HCT116 (cell line): ENCODE results near the gene TMEM40. TPM values are rescaled to one million over a fixed set of nuclear protein-coding genes. Genes with fewer than 3 reads are reported as not detected.

ENCODE experiments used
- ATAC-seq: fragments of 200-7000 bp; cut with Tn5 transposase; 2 replicates; pipeline ENCODE4 v1.9.1; 2020; ENCODE audit warnings: mild to moderate bottlenecking, moderate library complexity
- BruUV-seq: library from RNA; stranded (reverse); fragments of 400-500 nt; replicated peaks from 2 replicates; lab custom pipeline; 2021; lab: Mats Ljungman, UMichigan
- CTCF ChIA-PET: fragments of 300-600 bp; sonication (Branson Sonifier 250); formaldehyde crosslinking; loops from one replicate; lab custom pipeline; 2021; ENCODE audit warnings: antibody characterized with exemption; lab: Charles Lee
- POLR2A ChIA-PET: fragments of 300-600, 350-600 bp; sonication (Branson Sonifier 250); formaldehyde crosslinking; loops from one replicate; lab custom pipeline; 2021; ENCODE audit warnings: antibody characterized with exemption; lab: Charles Lee
- RAD21 ChIA-PET, 2 experiments: fragments of 300-600 bp; sonication (Branson Sonifier 250); formaldehyde crosslinking; loops; one replicate each; lab custom pipeline; 2023; ENCODE audit warnings: low total read pairs in 2 of 2; ENCODE audit not compliant: uncharacterized antibody in 2 of 2, unreplicated experiment in 2 of 2, low non-redundant PET in 1 of 2; lab: Charles Lee
- DNase-seq: peaks from one replicate; pipeline ENCODE4 v3.0.0-alpha.2; 2010; ENCODE audit warnings: low read depth, low spot score
- H2AFZ ChIP-seq: fragments of 200-600 bp; shearing (Covaris generic), sonication (generic); 2 replicates; pipeline ENCODE4 v1.6.1; 2017; ENCODE audit warnings: low read depth, mixed run types, mixed read lengths, antibody characterized with exemption, low read length; ENCODE audit not compliant: poor library complexity, severe bottlenecking
- H3K27ac ChIP-seq: 2 replicates; pipeline ENCODE4 v1.5.1; 2012; ENCODE audit warnings: low read depth, low read length
- H3K27me3 ChIP-seq: fragments of 200-600 bp; sonication (generic); 2 replicates; pipeline ENCODE4 v1.6.1; 2016; ENCODE audit warnings: mixed run types, low read length, mixed read lengths; ENCODE audit not compliant: insufficient read depth
- H3K36me3 ChIP-seq, 2 experiments: fragments of 200-500 bp in 1 of 2; fragments of 200-600 bp in 1 of 2; sonication (Bioruptor generic) in 1 of 2; sonication (generic) in 1 of 2; 2 replicates each; pipeline versions ENCODE4 v1.5.1 to v1.6.1; 2014 to 2016; ENCODE audit warnings: low read length in 2 of 2, inconsistent platforms in 1 of 2, mixed read lengths in 1 of 2, mixed run types in 1 of 2; ENCODE audit not compliant: insufficient read depth in 2 of 2, control insufficient read depth in 1 of 2
- H3K4me1 ChIP-seq, 2 experiments: fragments of 200-600 bp in 1 of 2; sonication (generic) in 1 of 2; 2 replicates each; pipeline versions ENCODE4 v1.5.1 to v1.6.1; 2012 to 2017; ENCODE audit warnings: low read length in 2 of 2, inconsistent platforms in 1 of 2, mild to moderate bottlenecking in 1 of 2, mixed read lengths in 1 of 2, mixed run types in 1 of 2, moderate library complexity in 1 of 2; ENCODE audit not compliant: insufficient read depth in 2 of 2, control insufficient read depth in 1 of 2
- H3K4me2 ChIP-seq: fragments of 200-600 bp; sonication (generic); 2 replicates; pipeline ENCODE4 v1.6.1; 2017; ENCODE audit warnings: mixed run types, low read length, mixed read lengths
- H3K4me3 ChIP-seq, 2 experiments: fragments of 200-600 bp in 1 of 2; sonication (generic) in 1 of 2; replicated peaks in 1 of 2; 2 replicates each; pipeline ENCODE4 v1.5.1; 2011 to 2016; ENCODE audit warnings: low read length in 2 of 2, control low read depth in 1 of 2, low read depth in 1 of 2, mild to moderate bottlenecking in 1 of 2, mixed read lengths in 1 of 2, mixed run types in 1 of 2
- H3K79me2 ChIP-seq: fragments of 200-600 bp; sonication (generic); 2 replicates; pipeline ENCODE4 v1.6.1; 2017; ENCODE audit warnings: mild to moderate bottlenecking, mixed run types, low read length, moderate library complexity, mixed read lengths; ENCODE audit not compliant: insufficient read depth
- H3K9ac ChIP-seq: fragments of 200-600 bp; sonication (generic); 2 replicates; pipeline ENCODE4 v1.6.1; 2016; ENCODE audit warnings: low read length, mixed read lengths
- H3K9me2 ChIP-seq: fragments of 200-600 bp; sonication (generic), shearing (Covaris generic); 2 replicates; pipeline ENCODE4 v1.6.1; 2017; ENCODE audit warnings: mixed run types, mild to moderate bottlenecking, moderate library complexity; ENCODE audit not compliant: insufficient read depth
- H3K9me3 ChIP-seq, 2 experiments: fragments of 200-500 bp in 1 of 2; fragments of 200-600 bp in 1 of 2; sonication (Bioruptor generic) in 1 of 2; sonication (generic) in 1 of 2; 2 replicates each; pipeline ENCODE4 v1.6.1; 2014 to 2017; ENCODE audit warnings: low read length in 2 of 2, mixed read lengths in 2 of 2, inconsistent platforms in 1 of 2, low read depth in 1 of 2, mild to moderate bottlenecking in 1 of 2, mixed run types in 1 of 2, moderate library complexity in 1 of 2; ENCODE audit not compliant: control insufficient read depth in 1 of 2, insufficient read depth in 1 of 2
- H4K20me1 ChIP-seq: fragments of 200-600 bp; sonication (generic), shearing (Covaris generic); 2 replicates; pipeline ENCODE4 v1.6.1; 2017; ENCODE audit warnings: mixed run types, mild to moderate bottlenecking, moderate library complexity; ENCODE audit not compliant: insufficient read depth
- ATF3 ChIP-seq: IDR thresholded peaks from 2 replicates; pipeline ENCODE4 v1.6.1; 2012
- CBX3 ChIP-seq: IDR thresholded peaks from 2 replicates; pipeline ENCODE4 v1.6.1; 2012; ENCODE audit warnings: low read depth
- CTCF ChIP-seq, 3 experiments: fragments of 200-600 bp in 1 of 3; sonication (generic) in 1 of 3; IDR thresholded peaks in 2 of 3; conservative IDR thresholded peaks in 1 of 3; 2 replicates each; pipeline ENCODE4 v1.5.1; 2012 to 2017; ENCODE audit warnings: low read depth in 2 of 3, low read length in 2 of 3, antibody characterized with exemption in 1 of 3, borderline replicate concordance in 1 of 3, control low read depth in 1 of 3, mild to moderate bottlenecking in 1 of 3, mixed read lengths in 1 of 3, mixed run types in 1 of 3, moderate library complexity in 1 of 3; ENCODE audit not compliant: insufficient read depth in 1 of 3
- EGR1 ChIP-seq: IDR thresholded peaks from 2 replicates; pipeline ENCODE4 v1.6.1; 2012; ENCODE audit warnings: low read depth
- ELF1 ChIP-seq: IDR thresholded peaks from 2 replicates; pipeline ENCODE4 v1.6.1; 2012; ENCODE audit warnings: low read depth, borderline replicate concordance
- EZH2 ChIP-seq: fragments of 200-600 bp; sonication (generic); IDR thresholded peaks from 2 replicates; pipeline ENCODE4 v1.6.1; 2017; ENCODE audit warnings: antibody characterized with exemption, mixed run types
- EZH2phosphoT487 ChIP-seq: fragments of 200-600 bp; IDR thresholded peaks from 2 replicates; pipeline ENCODE4 v1.6.1; 2018; ENCODE audit warnings: antibody characterized with exemption, borderline replicate concordance
- FOSL1 ChIP-seq: IDR thresholded peaks from 2 replicates; pipeline ENCODE4 v1.6.1; 2012; ENCODE audit warnings: low read depth
- MAX ChIP-seq: IDR thresholded peaks from 2 replicates; pipeline ENCODE4 v1.6.1; 2012
- POLR2AphosphoS5 ChIP-seq: IDR thresholded peaks from 2 replicates; pipeline ENCODE4 v1.6.1; 2011; ENCODE audit warnings: mild to moderate bottlenecking, low read depth, low read length, moderate library complexity
- SIN3A ChIP-seq: IDR thresholded peaks from 2 replicates; pipeline ENCODE4 v1.6.1; 2012; ENCODE audit warnings: low read depth
- SP1 ChIP-seq: IDR thresholded peaks from 2 replicates; pipeline ENCODE4 v1.6.1; 2012; ENCODE audit warnings: low read depth
- SRF ChIP-seq: IDR thresholded peaks from 2 replicates; pipeline ENCODE4 v1.6.1; 2012; ENCODE audit warnings: low read depth
- TCF7L2 ChIP-seq: IDR thresholded peaks from 2 replicates; pipeline ENCODE4 v1.7.0; 2011; ENCODE audit warnings: borderline replicate concordance, inconsistent platforms; ENCODE audit not compliant: insufficient read depth, insufficient read length; ENCODE audit errors: extremely low read depth
- YY1 ChIP-seq: IDR thresholded peaks from 2 replicates; pipeline ENCODE4 v1.6.1; 2011; ENCODE audit warnings: low read length, low read depth, moderate library complexity, mild to moderate bottlenecking; ENCODE audit not compliant: insufficient replicate concordance; ENCODE audit errors: extremely low read depth
- ZFX ChIP-seq: fragments of 450-650 bp; IDR thresholded peaks from 2 replicates; pipeline ENCODE4 v1.6.1; 2017
- ZNF274 ChIP-seq: fragments of 200-500 bp; sonication (Bioruptor generic); IDR thresholded peaks from 2 replicates; pipeline ENCODE4 v1.6.1; 2014; ENCODE audit warnings: mild to moderate bottlenecking, low read depth, low read length, inconsistent platforms
- intact Hi-C: fragments of 100-400 bp; cut with micrococcal nuclease; formaldehyde crosslinking; loops from 2 replicates; pipeline ENCODE4 v1.10.0; 2022
- total RNA-seq: library from RNA; stranded (reverse); gene quantifications from one replicate; pipeline ENCODE4 v1.2.1, GENCODE V29; 2021; ENCODE audit not compliant: unreplicated experiment
- TF ChIP-seq, protein P1 (sequence below): IDR thresholded peaks from 2 replicates; pipeline ENCODE4 v1.6.1; 2012; ENCODE audit warnings: low read depth

The TMEM40 gene
- total RNA-seq, 1 experiment from 2014 or later: 12.3 TPM

- Histone ChIP-seq H3K9ac (no peak overlapping the region), H4K20me1 (no peaks in the 10 kb centered on the region), H3K9me2 (no peaks in the 10 kb centered on the region), H3K4me1 (peaks cover 4 to 7% of the 10 kb centered on the region in 2 experiments; a peak in 3 of 4 replicates), H3K79me2 (no peaks in the 10 kb centered on the region), H3K27me3 (no peaks in the 10 kb centered on the region), H3K9me3 (no peaks in the 10 kb centered on the region), H2AFZ (no peak overlapping the region), H3K4me3 (no peak overlapping the region), H3K27ac (no peak overlapping the region), H3K4me2 (no peak overlapping the region), H3K36me3 (no peaks in the 10 kb centered on the region)
- ChIA-PET POLR2A (no interaction called here), CTCF (no interaction called here), RAD21 (no interaction called here)
- intact Hi-C loops: no loop called here
- TF ChIP-seq CTCF (IDR thresholded peaks at IDR 0.05 in 2 of 3, conservative IDR thresholded peaks at IDR 0.05 in 1 of 3; ENCODE audit: borderline replicate concordance in 1 of 3, insufficient read depth in 1 of 3, low read depth in 2 of 3, low read length in 2 of 3): no peak
- no peak for TF ChIP-seq ATF3
- TF ChIP-seq ELF1: no peak
- no peak for TF ChIP-seq POLR2AphosphoS5
- TF ChIP-seq EZH2phosphoT487: no peak
- no peak for TF ChIP-seq EZH2
- no peak for TF ChIP-seq CBX3
- no peak for TF ChIP-seq MAX
- TF ChIP-seq TCF7L2: no peak
- TF ChIP-seq SP1: no peak
- TF ChIP-seq, protein P1, sequence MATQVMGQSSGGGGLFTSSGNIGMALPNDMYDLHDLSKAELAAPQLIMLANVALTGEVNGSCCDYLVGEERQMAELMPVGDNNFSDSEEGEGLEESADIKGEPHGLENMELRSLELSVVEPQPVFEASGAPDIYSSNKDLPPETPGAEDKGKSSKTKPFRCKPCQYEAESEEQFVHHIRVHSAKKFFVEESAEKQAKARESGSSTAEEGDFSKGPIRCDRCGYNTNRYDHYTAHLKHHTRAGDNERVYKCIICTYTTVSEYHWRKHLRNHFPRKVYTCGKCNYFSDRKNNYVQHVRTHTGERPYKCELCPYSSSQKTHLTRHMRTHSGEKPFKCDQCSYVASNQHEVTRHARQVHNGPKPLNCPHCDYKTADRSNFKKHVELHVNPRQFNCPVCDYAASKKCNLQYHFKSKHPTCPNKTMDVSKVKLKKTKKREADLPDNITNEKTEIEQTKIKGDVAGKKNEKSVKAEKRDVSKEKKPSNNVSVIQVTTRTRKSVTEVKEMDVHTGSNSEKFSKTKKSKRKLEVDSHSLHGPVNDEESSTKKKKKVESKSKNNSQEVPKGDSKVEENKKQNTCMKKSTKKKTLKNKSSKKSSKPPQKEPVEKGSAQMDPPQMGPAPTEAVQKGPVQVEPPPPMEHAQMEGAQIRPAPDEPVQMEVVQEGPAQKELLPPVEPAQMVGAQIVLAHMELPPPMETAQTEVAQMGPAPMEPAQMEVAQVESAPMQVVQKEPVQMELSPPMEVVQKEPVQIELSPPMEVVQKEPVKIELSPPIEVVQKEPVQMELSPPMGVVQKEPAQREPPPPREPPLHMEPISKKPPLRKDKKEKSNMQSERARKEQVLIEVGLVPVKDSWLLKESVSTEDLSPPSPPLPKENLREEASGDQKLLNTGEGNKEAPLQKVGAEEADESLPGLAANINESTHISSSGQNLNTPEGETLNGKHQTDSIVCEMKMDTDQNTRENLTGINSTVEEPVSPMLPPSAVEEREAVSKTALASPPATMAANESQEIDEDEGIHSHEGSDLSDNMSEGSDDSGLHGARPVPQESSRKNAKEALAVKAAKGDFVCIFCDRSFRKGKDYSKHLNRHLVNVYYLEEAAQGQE: no peak
- TF ChIP-seq ZFX: no peak
- TF ChIP-seq ZNF274: no peak
- no peak for TF ChIP-seq YY1
- TF ChIP-seq EGR1: no peak
- no peak for TF ChIP-seq SRF
- no peak for TF ChIP-seq SIN3A
- TF ChIP-seq FOSL1: no peak
- DNase-seq: no peak
- no peak for ATAC-seq
- BruUV-seq: no TSS peak
These were observed 29.9 kb downstream of the TMEM40 start for GRCh38 chr3:12729051-12729651.
